HepG2 (cell line): Measurements from ENCODE around the gene HSPA1A. TPM values are rescaled to one million over a fixed set of nuclear protein-coding genes. Genes with fewer than 3 reads are reported as not detected.
A peak's percentile ranks its signal among the peaks of the same experiment; 100 is the strongest.

Experiments used
- AKAP8 ChIP-seq: sonication (generic); formaldehyde crosslinking; IDR thresholded peaks from 2 replicates; pipeline ENCODE4 v1.5.1; 2020; ENCODE audit warnings: mild to moderate bottlenecking, missing genetic modification reagents
- FOXJ3 ChIP-seq: sonication (generic); formaldehyde crosslinking; IDR thresholded peaks from 2 replicates; pipeline ENCODE4 v1.4.0; 2020; ENCODE audit warnings: missing genetic modification reagents, mild to moderate bottlenecking, borderline replicate concordance
- FOXO4 ChIP-seq: sonication (generic); formaldehyde crosslinking; conservative IDR thresholded peaks from 2 replicates; pipeline ENCODE4 v1.8.1; 2023; ENCODE audit warnings: missing genetic modification reagents
- HNRNPL ChIP-seq: fragments of 200-400 bp; formaldehyde crosslinking; IDR thresholded peaks from 2 replicates; pipeline ENCODE4 v1.6.1; 2017; ENCODE audit warnings: mild to moderate bottlenecking, low read depth, low read length
- NFIC ChIP-seq: IDR thresholded peaks from 2 replicates; pipeline ENCODE4 v1.6.1; 2012; ENCODE audit warnings: mild to moderate bottlenecking, low read length, inconsistent platforms
- SRSF9 ChIP-seq: fragments of 200-400 bp; formaldehyde crosslinking; IDR thresholded peaks from 2 replicates; pipeline ENCODE4 v1.6.1; 2018; ENCODE audit warnings: borderline replicate concordance, mild to moderate bottlenecking, low read depth, low read length; ENCODE audit not compliant: insufficient read depth, poor library complexity, severe bottlenecking
- ZMYM2 ChIP-seq: sonication (generic); formaldehyde crosslinking; IDR thresholded peaks from 2 replicates; pipeline ENCODE4 v1.8.0; 2022; ENCODE audit warnings: mild to moderate bottlenecking, missing genetic modification reagents
- ZNF253 ChIP-seq: sonication (generic); formaldehyde crosslinking; IDR thresholded peaks from 2 replicates; pipeline ENCODE4 v1.8.0; 2022; ENCODE audit warnings: mild to moderate bottlenecking, missing genetic modification reagents, borderline replicate concordance
- ZNF292 ChIP-seq: sonication (generic); formaldehyde crosslinking; IDR thresholded peaks from 2 replicates; pipeline ENCODE4 v1.8.1; 2022; ENCODE audit warnings: mild to moderate bottlenecking, low read depth, missing genetic modification reagents, borderline replicate concordance
- ZNF672 ChIP-seq: sonication (generic); formaldehyde crosslinking; IDR thresholded peaks from 2 replicates; pipeline ENCODE4 v1.8.1; 2022; ENCODE audit warnings: missing genetic modification reagents
- ZNF761 ChIP-seq: sonication (generic); formaldehyde crosslinking; conservative IDR thresholded peaks from 2 replicates; pipeline ENCODE4 v1.4.0; 2020; ENCODE audit warnings: mild to moderate bottlenecking, missing genetic modification reagents
- polyA plus RNA-seq, 8 experiments: library from polyadenylated mRNA; depleted of rRNA in 3 of 8; stranded (reverse) in 7 of 8; unstranded in 1 of 8; fragments of >200 nt; fragmentation: Illumina TruSeq in 4 of 8; extraction: Trizol in 4 of 8; gene quantifications; 2 replicates each; pipeline versions ENCODE4 v1.2.1 to v1.2.3, GENCODE V29; 2011 to 2016; ENCODE audit warnings: low read depth in 4 of 8, missing spikeins in 1 of 8, mixed read lengths in 1 of 8; ENCODE audit not compliant: insufficient read depth in 1 of 8
- total RNA-seq, 5 experiments: library from RNA; depleted of rRNA; stranded (reverse); fragments of >200 nt; fragmentation: Illumina TruSeq; extraction: Trizol; gene quantifications; 2 replicates each; pipeline ENCODE4 v1.2.3, GENCODE V29; 2016; ENCODE audit warnings: low read depth in 1 of 5
- TF ChIP-seq, protein P1 (sequence below): sonication (generic); formaldehyde crosslinking; IDR thresholded peaks from 2 replicates; pipeline ENCODE4 v1.5.0; 2020; ENCODE audit warnings: mild to moderate bottlenecking, missing genetic modification reagents, borderline replicate concordance
- TF ChIP-seq, protein P2 (sequence below): IDR thresholded peaks from 2 replicates; pipeline ENCODE4 v1.6.1; 2012; ENCODE audit warnings: low read length, improper control_type of control experiment
- TF ChIP-seq, protein P3 (sequence below): sonication (generic); formaldehyde crosslinking; IDR thresholded peaks from 2 replicates; pipeline ENCODE4 v1.5.0; 2020; ENCODE audit warnings: missing genetic modification reagents

Gene HSPA1A
- total and polyA plus RNA-seq, 2 of the 13 experiments (the other 11 are each of a cell fraction or from before 2014, with no cell fraction given) = 44.5 to 85.0 TPM

GRCh38 chr6:31834367-31835250 is 19.3 kb downstream of the HSPA1A start (continued):
- TF ChIP-seq, protein P1, sequence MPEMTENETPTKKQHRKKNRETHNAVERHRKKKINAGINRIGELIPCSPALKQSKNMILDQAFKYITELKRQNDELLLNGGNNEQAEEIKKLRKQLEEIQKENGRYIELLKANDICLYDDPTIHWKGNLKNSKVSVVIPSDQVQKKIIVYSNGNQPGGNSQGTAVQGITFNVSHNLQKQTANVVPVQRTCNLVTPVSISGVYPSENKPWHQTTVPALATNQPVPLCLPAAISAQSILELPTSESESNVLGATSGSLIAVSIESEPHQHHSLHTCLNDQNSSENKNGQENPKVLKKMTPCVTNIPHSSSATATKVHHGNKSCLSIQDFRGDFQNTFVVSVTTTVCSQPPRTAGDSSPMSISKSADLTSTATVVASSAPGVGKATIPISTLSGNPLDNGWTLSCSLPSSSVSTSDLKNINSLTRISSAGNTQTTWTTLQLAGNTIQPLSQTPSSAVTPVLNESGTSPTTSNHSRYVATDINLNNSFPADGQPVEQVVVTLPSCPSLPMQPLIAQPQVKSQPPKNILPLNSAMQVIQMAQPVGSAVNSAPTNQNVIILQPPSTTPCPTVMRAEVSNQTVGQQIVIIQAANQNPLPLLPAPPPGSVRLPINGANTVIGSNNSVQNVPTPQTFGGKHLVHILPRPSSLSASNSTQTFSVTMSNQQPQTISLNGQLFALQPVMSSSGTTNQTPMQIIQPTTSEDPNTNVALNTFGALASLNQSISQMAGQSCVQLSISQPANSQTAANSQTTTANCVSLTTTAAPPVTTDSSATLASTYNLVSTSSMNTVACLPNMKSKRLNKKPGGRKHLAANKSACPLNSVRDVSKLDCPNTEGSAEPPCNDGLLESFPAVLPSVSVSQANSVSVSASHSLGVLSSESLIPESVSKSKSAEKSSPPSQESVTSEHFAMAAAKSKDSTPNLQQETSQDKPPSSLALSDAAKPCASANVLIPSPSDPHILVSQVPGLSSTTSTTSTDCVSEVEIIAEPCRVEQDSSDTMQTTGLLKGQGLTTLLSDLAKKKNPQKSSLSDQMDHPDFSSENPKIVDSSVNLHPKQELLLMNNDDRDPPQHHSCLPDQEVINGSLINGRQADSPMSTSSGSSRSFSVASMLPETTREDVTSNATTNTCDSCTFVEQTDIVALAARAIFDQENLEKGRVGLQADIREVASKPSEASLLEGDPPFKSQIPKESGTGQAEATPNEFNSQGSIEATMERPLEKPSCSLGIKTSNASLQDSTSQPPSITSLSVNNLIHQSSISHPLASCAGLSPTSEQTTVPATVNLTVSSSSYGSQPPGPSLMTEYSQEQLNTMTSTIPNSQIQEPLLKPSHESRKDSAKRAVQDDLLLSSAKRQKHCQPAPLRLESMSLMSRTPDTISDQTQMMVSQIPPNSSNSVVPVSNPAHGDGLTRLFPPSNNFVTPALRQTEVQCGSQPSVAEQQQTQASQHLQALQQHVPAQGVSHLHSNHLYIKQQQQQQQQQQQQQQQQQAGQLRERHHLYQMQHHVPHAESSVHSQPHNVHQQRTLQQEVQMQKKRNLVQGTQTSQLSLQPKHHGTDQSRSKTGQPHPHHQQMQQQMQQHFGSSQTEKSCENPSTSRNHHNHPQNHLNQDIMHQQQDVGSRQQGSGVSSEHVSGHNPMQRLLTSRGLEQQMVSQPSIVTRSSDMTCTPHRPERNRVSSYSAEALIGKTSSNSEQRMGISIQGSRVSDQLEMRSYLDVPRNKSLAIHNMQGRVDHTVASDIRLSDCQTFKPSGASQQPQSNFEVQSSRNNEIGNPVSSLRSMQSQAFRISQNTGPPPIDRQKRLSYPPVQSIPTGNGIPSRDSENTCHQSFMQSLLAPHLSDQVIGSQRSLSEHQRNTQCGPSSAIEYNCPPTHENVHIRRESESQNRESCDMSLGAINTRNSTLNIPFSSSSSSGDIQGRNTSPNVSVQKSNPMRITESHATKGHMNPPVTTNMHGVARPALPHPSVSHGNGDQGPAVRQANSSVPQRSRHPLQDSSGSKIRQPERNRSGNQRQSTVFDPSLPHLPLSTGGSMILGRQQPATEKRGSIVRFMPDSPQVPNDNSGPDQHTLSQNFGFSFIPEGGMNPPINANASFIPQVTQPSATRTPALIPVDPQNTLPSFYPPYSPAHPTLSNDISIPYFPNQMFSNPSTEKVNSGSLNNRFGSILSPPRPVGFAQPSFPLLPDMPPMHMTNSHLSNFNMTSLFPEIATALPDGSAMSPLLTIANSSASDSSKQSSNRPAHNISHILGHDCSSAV (CRISPR knock-in tag) = no peak
- TF ChIP-seq ZNF253 (CRISPR knock-in tag) = no peak
- peak; percentile 86 for TF ChIP-seq ZNF761
- peak; percentile 81; the same call in 1 of the 2 replicates for TF ChIP-seq FOXJ3 (CRISPR knock-in tag)
- TF ChIP-seq NFIC = peak; percentile 53; the same call in 1 of the 2 replicates
- TF ChIP-seq, protein P2, sequence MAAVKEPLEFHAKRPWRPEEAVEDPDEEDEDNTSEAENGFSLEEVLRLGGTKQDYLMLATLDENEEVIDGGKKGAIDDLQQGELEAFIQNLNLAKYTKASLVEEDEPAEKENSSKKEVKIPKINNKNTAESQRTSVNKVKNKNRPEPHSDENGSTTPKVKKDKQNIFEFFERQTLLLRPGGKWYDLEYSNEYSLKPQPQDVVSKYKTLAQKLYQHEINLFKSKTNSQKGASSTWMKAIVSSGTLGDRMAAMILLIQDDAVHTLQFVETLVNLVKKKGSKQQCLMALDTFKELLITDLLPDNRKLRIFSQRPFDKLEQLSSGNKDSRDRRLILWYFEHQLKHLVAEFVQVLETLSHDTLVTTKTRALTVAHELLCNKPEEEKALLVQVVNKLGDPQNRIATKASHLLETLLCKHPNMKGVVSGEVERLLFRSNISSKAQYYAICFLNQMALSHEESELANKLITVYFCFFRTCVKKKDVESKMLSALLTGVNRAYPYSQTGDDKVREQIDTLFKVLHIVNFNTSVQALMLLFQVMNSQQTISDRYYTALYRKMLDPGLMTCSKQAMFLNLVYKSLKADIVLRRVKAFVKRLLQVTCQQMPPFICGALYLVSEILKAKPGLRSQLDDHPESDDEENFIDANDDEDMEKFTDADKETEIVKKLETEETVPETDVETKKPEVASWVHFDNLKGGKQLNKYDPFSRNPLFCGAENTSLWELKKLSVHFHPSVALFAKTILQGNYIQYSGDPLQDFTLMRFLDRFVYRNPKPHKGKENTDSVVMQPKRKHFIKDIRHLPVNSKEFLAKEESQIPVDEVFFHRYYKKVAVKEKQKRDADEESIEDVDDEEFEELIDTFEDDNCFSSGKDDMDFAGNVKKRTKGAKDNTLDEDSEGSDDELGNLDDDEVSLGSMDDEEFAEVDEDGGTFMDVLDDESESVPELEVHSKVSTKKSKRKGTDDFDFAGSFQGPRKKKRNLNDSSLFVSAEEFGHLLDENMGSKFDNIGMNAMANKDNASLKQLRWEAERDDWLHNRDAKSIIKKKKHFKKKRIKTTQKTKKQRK = no peak
- no peak for TF ChIP-seq ZNF292 (CRISPR knock-in tag)
- no peak for TF ChIP-seq ZNF672 (CRISPR knock-in tag)
- TF ChIP-seq SRSF9 = no peak
- TF ChIP-seq, protein P3, sequence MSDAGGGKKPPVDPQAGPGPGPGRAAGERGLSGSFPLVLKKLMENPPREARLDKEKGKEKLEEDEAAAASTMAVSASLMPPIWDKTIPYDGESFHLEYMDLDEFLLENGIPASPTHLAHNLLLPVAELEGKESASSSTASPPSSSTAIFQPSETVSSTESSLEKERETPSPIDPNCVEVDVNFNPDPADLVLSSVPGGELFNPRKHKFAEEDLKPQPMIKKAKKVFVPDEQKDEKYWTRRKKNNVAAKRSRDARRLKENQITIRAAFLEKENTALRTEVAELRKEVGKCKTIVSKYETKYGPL (CRISPR knock-in tag) = peak; percentile 78
- peak; percentile 71; the same call in 1 of the 2 replicates for TF ChIP-seq AKAP8
- TF ChIP-seq FOXO4 (CRISPR knock-in tag) = no peak
- peak; percentile 83; the same call in 1 of the 2 replicates for TF ChIP-seq HNRNPL
- TF ChIP-seq ZMYM2 (CRISPR knock-in tag) = peak; percentile 82
